Measurements from ENCODE around the gene AQP2. TPM values are rescaled to one million over a fixed set of nuclear protein-coding genes. Genes with fewer than 3 reads are reported as not detected.

Gene AQP2
- polyA plus RNA-seq, 2 donors, result not detected

- Histone ChIP-seq H3K27me3 (ENCODE audit: control insufficient read depth in 1 of 2, insufficient read depth in 2 of 2, low read length in 2 of 2) (no peaks in the 10 kb centered on the region), H3K27ac (ENCODE audit: low read depth in 2 of 2, low read length in 1 of 2) (no peak within 1 kb of the TSS), H3K4me1 (ENCODE audit: control insufficient read depth in 2 of 2, insufficient read depth in 2 of 2, low read length in 1 of 2) (peaks cover 8 to 10% of the 10 kb centered on the region in 2 donors), H3K9me3 (ENCODE audit: control insufficient read depth in 2 of 2, insufficient read depth in 1 of 2, low read depth in 1 of 2, low read length in 1 of 2) (no peaks in the 10 kb centered on the region), H3K36me3 (ENCODE audit: control insufficient read depth in 2 of 2, insufficient read depth in 2 of 2, low read length in 1 of 2) (no peaks in the 10 kb centered on the region), H3K4me3 (ENCODE audit: low read depth in 1 of 2, low read length in 2 of 2) (peak within 1 kb of the TSS; percentile 7 to 33)
- WGBS, 2 donors, result 3 to 6% methylated on average over 80 to 111 of the region's 111 CpGs
Measured at GRCh38 chr12:49961111-49961922, 10.8 kb downstream of the AQP2 start, which contains the start of gene AQP5. AQP5 (plus strand) TSS chr12:49961872; CDS start chr12:49962018, 146 bp downstream.

DNA sequence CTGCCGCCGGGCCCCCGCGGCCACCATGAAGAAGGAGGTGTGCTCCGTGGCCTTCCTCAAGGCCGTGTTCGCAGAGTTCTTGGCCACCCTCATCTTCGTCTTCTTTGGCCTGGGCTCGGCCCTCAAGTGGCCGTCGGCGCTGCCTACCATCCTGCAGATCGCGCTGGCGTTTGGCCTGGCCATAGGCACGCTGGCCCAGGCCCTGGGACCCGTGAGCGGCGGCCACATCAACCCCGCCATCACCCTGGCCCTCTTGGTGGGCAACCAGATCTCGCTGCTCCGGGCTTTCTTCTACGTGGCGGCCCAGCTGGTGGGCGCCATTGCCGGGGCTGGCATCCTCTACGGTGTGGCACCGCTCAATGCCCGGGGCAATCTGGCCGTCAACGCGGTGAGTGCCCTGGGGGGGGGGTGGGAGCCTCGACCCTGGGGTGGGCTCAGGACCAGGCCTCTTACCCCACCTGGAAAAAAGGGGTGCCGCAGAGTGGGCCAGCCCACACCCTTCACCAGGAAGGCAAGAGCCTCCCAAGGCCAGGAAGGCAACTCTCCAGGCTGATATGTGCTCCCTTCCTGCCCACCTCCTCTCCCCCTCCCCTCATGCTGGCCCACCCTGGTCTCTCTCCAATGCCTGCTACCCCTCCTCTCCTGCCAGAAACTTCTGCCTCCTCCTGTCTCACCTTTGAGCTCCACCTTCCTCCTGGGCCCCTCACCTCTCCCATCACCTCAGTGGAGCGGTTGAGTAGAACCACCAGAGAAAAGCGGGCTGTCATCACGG is 11.6 kb downstream of the AQP2 start:
- H3K4me3 ChIP-seq (ENCODE audit: low read depth in 1 of 2, low read length in 2 of 2), result no peak overlapping the region

DNA sequence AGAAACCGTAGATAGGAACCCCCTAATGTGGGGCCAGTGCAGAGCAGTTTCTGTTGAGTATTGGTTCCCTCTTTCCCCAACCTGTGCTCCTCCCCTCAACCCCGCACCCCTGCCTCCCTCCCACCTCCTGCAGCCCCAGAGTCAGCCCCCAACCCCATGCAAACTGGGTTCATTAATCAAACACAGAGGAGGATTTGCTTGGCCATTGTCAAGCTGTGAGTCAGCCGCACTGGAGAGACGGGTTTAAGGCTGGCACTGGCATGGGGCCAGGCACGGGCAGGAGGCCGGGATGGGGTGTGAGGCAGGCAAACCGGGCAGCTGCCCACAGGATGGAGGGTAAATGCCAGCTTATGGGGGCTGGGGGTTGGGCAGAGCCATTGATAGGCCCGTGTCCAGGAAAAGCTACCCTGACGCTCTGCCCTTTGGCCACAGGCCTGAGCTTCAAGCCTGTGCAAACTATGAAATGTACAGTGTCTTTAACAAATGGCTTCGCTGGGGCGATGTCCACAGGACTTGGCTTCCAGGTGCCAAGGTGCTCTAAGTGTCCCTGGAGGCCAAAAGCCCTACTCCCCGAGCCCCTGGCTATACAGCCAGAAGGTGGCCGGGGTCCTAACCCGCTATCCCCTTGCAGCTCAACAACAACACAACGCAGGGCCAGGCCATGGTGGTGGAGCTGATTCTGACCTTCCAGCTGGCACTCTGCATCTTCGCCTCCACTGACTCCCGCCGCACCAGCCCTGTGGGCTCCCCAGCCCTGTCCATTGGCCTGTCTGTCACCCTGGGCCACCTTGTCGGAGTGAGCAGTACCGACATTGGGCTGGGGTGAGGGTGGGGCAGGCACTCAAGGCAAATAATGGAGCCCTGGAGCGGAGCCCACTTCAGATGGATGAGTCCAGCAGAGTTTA is 12.6 kb downstream of the AQP2 start:
- Histone ChIP-seq H3K4me3 (ENCODE audit: low read depth in 1 of 2, low read length in 2 of 2) (no peak overlapping the region), H3K27me3 (ENCODE audit: control insufficient read depth in 1 of 2, insufficient read depth in 2 of 2, low read length in 2 of 2) (no peaks in the 10 kb centered on the region), H3K9me3 (ENCODE audit: control insufficient read depth in 2 of 2, insufficient read depth in 1 of 2, low read depth in 1 of 2, low read length in 1 of 2) (no peaks in the 10 kb centered on the region), H3K27ac (ENCODE audit: low read depth in 2 of 2, low read length in 1 of 2) (no peak overlapping the region), H3K36me3 (ENCODE audit: control insufficient read depth in 2 of 2, insufficient read depth in 2 of 2, low read length in 1 of 2) (no peaks in the 10 kb centered on the region), H3K4me1 (ENCODE audit: control insufficient read depth in 2 of 2, insufficient read depth in 2 of 2, low read length in 1 of 2) (peaks cover 12 to 16% of the 10 kb centered on the region in 2 donors)
- 58 to 60% methylated on average over 21 of the region's 21 CpGs for WGBS, 2 donors

More for the DNA sequence above, 11.6 kb downstream of the AQP2 start:
- no peaks in the 10 kb centered on the region for H3K9me3 ChIP-seq (ENCODE audit: control insufficient read depth in 2 of 2, insufficient read depth in 1 of 2, low read depth in 1 of 2, low read length in 1 of 2)
- no peak overlapping the region for H3K27ac ChIP-seq (ENCODE audit: low read depth in 2 of 2, low read length in 1 of 2)
- H3K4me1 ChIP-seq (ENCODE audit: control insufficient read depth in 2 of 2, insufficient read depth in 2 of 2, low read length in 1 of 2), result peaks cover 10 to 12% of the 10 kb centered on the region in 2 donors
- WGBS, 2 donors, result 57 to 61% methylated on average over 36 to 37 of the region's 37 CpGs
- no peaks in the 10 kb centered on the region for H3K27me3 ChIP-seq (ENCODE audit: control insufficient read depth in 1 of 2, insufficient read depth in 2 of 2, low read length in 2 of 2)
- H3K36me3 ChIP-seq (ENCODE audit: control insufficient read depth in 2 of 2, insufficient read depth in 2 of 2, low read length in 1 of 2), result no peaks in the 10 kb centered on the region

DNA sequence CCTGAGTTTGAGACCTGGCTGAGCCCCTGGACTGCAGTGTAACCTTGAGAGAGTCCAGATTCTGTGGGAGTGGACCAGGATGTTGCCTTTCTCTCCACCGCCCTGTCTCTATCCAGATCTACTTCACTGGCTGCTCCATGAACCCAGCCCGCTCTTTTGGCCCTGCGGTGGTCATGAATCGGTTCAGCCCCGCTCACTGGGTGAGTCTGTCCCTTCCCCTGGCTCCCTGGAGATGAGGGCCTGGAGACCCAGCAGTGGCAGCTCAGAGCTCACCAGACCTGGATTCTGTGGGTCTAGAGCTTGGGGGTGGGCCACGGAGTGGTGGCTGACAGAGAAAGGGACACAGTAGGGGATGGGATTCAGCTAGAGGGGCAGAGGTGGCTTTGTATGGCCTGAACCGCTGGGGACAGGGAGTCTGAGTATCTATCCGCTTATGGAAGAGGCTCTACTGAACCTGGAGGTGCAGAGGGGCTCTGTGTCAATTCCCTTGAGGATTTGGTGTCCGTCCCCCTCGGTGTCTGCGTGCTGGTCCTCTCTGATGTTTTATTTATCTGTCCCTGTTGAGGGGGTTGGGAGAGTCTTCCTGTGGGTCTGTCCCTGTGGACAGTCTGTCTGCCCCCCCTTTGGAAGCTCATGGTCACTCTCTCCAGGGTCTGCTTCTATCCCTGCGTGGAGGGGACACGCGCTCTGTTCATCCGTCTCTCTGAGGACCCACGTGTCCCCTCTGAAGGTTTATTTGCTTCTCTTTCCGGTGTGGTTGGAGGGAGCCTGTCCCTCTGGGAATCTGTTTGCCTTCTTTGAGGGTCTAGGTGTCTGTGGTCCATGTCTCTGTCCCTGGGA is 13.7 kb downstream of the AQP2 start:
- 84 to 85% methylated on average over 17 of the region's 17 CpGs for WGBS, 2 donors
- H3K36me3 ChIP-seq (ENCODE audit: control insufficient read depth in 2 of 2, insufficient read depth in 2 of 2, low read length in 1 of 2), result no peaks in the 10 kb centered on the region
- H3K9me3 ChIP-seq (ENCODE audit: control insufficient read depth in 2 of 2, insufficient read depth in 1 of 2, low read depth in 1 of 2, low read length in 1 of 2), result no peaks in the 10 kb centered on the region
- H3K27ac ChIP-seq (ENCODE audit: low read depth in 2 of 2, low read length in 1 of 2), result no peak overlapping the region
- H3K4me3 ChIP-seq (ENCODE audit: low read depth in 1 of 2, low read length in 2 of 2), result no peak overlapping the region
- peaks cover 12 to 16% of the 10 kb centered on the region in 2 donors for H3K4me1 ChIP-seq (ENCODE audit: control insufficient read depth in 2 of 2, insufficient read depth in 2 of 2, low read length in 1 of 2)
- no peaks in the 10 kb centered on the region for H3K27me3 ChIP-seq (ENCODE audit: control insufficient read depth in 1 of 2, insufficient read depth in 2 of 2, low read length in 2 of 2)

- Histone ChIP-seq H3K4me1 (ENCODE audit: control insufficient read depth in 2 of 2, insufficient read depth in 2 of 2, low read length in 1 of 2) (peaks cover 12 to 16% of the 10 kb centered on the region in 2 donors), H3K36me3 (ENCODE audit: control insufficient read depth in 2 of 2, insufficient read depth in 2 of 2, low read length in 1 of 2) (no peaks in the 10 kb centered on the region), H3K27ac (ENCODE audit: low read depth in 2 of 2, low read length in 1 of 2) (no peak overlapping the region), H3K9me3 (ENCODE audit: control insufficient read depth in 2 of 2, insufficient read depth in 1 of 2, low read depth in 1 of 2, low read length in 1 of 2) (no peaks in the 10 kb centered on the region), H3K4me3 (ENCODE audit: low read depth in 1 of 2, low read length in 2 of 2) (no peak overlapping the region), H3K27me3 (ENCODE audit: control insufficient read depth in 1 of 2, insufficient read depth in 2 of 2, low read length in 2 of 2) (no peaks in the 10 kb centered on the region)
- WGBS, 2 donors, result 66 to 70% methylated on average over 13 of the region's 13 CpGs
Measured at GRCh38 chr12:49964849-49965624, 14.5 kb downstream of the AQP2 start.

DNA sequence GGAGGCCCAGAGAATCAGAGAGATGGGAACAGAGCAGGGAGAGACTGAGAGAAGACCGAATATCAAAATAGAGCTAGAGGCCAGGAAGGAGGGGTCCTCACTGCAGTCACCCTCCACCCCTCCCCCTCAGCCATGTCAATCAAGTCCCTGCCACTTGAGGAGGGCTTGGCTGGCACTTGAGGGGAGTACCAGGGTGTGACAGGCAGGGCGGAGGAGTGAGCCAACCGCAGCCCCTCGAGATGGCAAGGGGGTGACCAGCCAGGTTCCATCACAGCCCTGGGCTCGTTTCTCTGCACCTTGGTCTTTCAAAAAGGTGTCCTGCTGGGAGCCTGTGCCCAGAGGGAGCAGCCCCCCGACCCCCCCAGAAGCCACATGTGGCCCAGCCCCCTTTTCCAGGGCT is 15.3 kb downstream of the AQP2 start:
- Histone ChIP-seq H3K27ac (ENCODE audit: low read depth in 2 of 2, low read length in 1 of 2) (no peak overlapping the region), H3K4me1 (ENCODE audit: control insufficient read depth in 2 of 2, insufficient read depth in 2 of 2, low read length in 1 of 2) (peaks cover 12 to 16% of the 10 kb centered on the region in 2 donors), H3K9me3 (ENCODE audit: control insufficient read depth in 2 of 2, insufficient read depth in 1 of 2, low read depth in 1 of 2, low read length in 1 of 2) (no peaks in the 10 kb centered on the region), H3K4me3 (ENCODE audit: low read depth in 1 of 2, low read length in 2 of 2) (no peak overlapping the region), H3K36me3 (ENCODE audit: control insufficient read depth in 2 of 2, insufficient read depth in 2 of 2, low read length in 1 of 2) (no peaks in the 10 kb centered on the region), H3K27me3 (ENCODE audit: control insufficient read depth in 1 of 2, insufficient read depth in 2 of 2, low read length in 2 of 2) (no peaks in the 10 kb centered on the region)
- 63 to 78% methylated on average over 6 of the region's 6 CpGs for WGBS, 2 donors

DNA sequence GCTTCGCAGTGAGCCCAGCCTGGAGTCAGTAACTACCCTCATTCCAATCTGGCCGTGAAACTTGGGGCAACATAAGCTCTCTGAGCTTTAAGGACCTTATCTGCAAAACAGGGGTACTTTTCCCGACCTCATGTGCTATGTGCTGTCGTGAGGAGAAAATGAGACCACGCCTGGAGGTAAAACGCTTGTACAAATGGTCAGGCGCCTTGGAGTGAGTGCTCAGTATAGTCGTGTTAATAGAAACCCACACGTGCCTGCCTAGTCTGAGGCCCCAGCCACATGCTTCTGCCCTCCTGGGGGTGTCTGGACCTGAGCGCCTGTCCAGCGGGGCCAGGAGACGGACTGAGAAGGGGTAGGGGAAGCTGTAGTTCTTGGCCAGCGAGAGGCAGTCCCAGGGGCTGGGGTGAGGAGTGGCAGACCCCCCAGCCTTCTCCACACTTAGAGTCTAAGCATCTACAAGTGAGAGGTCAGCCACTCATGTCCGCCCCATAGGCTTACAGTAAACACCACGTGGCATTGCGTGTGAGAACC is 16.0 kb downstream of the AQP2 start:
- no peaks in the 10 kb centered on the region for H3K36me3 ChIP-seq (ENCODE audit: control insufficient read depth in 2 of 2, insufficient read depth in 2 of 2, low read length in 1 of 2)
- 37 to 42% methylated on average over 16 of the region's 16 CpGs for WGBS, 2 donors
- no peak overlapping the region for H3K27ac ChIP-seq (ENCODE audit: low read depth in 2 of 2, low read length in 1 of 2)
- no peak overlapping the region for H3K4me3 ChIP-seq (ENCODE audit: low read depth in 1 of 2, low read length in 2 of 2)
- H3K27me3 ChIP-seq (ENCODE audit: control insufficient read depth in 1 of 2, insufficient read depth in 2 of 2, low read length in 2 of 2), result no peaks in the 10 kb centered on the region
- no peaks in the 10 kb centered on the region for H3K9me3 ChIP-seq (ENCODE audit: control insufficient read depth in 2 of 2, insufficient read depth in 1 of 2, low read depth in 1 of 2, low read length in 1 of 2)
- H3K4me1 ChIP-seq (ENCODE audit: control insufficient read depth in 2 of 2, insufficient read depth in 2 of 2, low read length in 1 of 2), result peaks cover 10 to 16% of the 10 kb centered on the region in 2 donors
